ENCODE data around the gene MAP2K1. TPM values are rescaled to one million over a fixed set of nuclear protein-coding genes. Genes with fewer than 3 reads are reported as not detected.
"Not testable (repeated sequence)": the region's sequence is repeated elsewhere in the genome, so short reads cannot be mapped to it uniquely, and the experiment has no call there.

Gene MAP2K1
- total RNA-seq, 1 donor from 2014 or later = 57.7 TPM

DNA sequence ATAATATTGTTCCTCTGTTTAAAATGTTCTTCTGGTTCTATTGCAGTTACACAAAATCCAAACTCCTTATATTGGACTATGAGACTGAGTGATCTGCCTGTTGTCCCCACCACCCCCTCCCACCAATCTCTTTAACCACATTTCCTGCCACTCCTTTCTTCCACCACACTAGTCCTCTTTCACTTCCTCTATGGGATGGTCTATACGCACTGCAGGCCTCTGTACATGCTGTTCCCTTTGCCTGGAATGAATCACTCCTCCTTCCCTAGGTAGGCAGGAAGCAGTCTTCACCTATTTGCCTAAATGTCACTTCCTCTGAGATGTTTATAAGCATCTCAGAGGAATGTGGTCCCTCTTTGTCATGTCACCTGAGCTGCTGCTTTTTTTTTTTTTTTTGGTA lies 4.0 kb downstream of the MAP2K1 start:
- no peak for TF ChIP-seq CTCF (IDR thresholded peaks at IDR 0.05; ENCODE audit: insufficient read depth, low read length, severe bottlenecking)
- peak; percentile 79 for DNase-seq (ENCODE audit: low read depth)
- Histone ChIP-seq H3K4me3 (ENCODE audit: low read depth, low read length) (no peak overlapping the region), H3K27me3 (ENCODE audit: control insufficient read depth, insufficient read depth, low read length) (no peaks in the 10 kb centered on the region), H3K36me3 (ENCODE audit: control insufficient read depth, insufficient read depth, low read length) (peaks cover 3% of the 10 kb centered on the region)
- no peak for FAIRE-seq

DNA sequence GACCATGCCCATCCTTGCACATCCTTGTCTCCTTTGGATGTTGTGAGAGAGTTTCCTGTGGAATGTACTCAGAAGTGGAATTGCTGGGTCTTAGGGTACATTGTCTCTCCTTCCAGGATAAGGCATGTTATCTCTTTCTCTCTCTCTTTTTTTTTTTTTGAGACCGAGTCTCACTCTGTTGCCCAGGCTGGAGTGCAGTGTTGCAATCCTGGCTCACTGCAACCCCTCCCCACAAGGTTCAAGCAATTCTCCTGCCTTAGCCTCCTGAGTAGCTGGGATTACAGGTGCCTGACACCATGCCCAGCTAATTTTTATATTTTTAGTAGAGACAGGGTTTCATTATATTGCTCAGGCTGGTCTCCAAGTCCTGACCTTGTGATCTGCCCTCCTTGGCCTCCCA lies 6.3 kb downstream of the MAP2K1 start:
- H3K4me3 ChIP-seq (ENCODE audit: low read depth, low read length); H3K27me3 ChIP-seq (ENCODE audit: control insufficient read depth, insufficient read depth, low read length); DNase-seq (ENCODE audit: low read depth); H3K36me3 ChIP-seq (ENCODE audit: control insufficient read depth, insufficient read depth, low read length); FAIRE-seq: not testable (repeated sequence)

DNA sequence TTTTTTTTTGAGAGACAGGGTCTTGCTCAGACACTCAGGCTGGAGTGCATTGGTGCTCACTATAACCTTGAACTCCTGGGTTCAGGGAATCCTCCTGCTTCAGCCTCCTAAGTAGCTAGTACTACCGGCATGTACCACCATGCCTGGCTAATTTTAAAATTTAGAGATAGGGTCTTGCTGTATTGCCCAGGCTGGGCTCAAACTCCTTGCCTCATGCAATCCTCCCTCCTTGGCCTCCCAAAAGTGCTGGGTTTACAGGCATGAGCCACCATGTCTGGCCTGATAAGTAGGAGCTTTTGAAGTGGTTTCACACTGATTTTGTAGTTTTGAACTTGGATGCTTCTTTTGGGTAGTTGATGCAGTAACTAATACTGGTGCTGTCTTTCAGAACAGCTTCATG lies 7.8 kb downstream of the MAP2K1 start:
- H3K27me3 ChIP-seq (ENCODE audit: control insufficient read depth, insufficient read depth, low read length) = no peaks in the 10 kb centered on the region
- TF ChIP-seq CTCF (IDR thresholded peaks at IDR 0.05; ENCODE audit: insufficient read depth, low read length, severe bottlenecking) = no peak
- H3K4me3 ChIP-seq (ENCODE audit: low read depth, low read length) = no peak overlapping the region
- H3K36me3 ChIP-seq (ENCODE audit: control insufficient read depth, insufficient read depth, low read length) = peaks cover 5% of the 10 kb centered on the region
- no peak for FAIRE-seq
- DNase-seq (ENCODE audit: low read depth) = no peak

DNA sequence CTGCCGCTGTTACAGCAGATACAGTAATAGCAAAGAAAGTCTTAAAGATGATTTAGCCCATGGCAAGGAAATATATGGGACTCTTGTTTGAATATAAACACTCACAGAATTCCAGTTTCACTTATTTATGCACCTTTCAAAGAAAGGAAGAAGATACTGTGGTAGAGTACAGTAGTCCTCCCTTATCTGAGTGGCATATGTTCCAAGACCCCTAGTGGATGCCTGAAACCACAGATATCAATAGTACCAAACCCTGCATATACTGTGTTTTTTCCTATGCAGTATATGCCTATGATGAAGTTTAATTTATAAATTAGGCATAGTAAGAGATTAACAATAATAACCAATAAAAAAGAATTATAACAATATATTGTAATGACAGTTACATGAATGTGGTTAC lies 8.2 kb downstream of the MAP2K1 start:
- DNase-seq (ENCODE audit: low read depth) = no peak
- no peak overlapping the region for H3K4me3 ChIP-seq (ENCODE audit: low read depth, low read length)
- H3K27me3 ChIP-seq (ENCODE audit: control insufficient read depth, insufficient read depth, low read length) = no peaks in the 10 kb centered on the region
- FAIRE-seq = no peak
- peaks cover 5% of the 10 kb centered on the region for H3K36me3 ChIP-seq (ENCODE audit: control insufficient read depth, insufficient read depth, low read length)
- TF ChIP-seq CTCF (IDR thresholded peaks at IDR 0.05; ENCODE audit: insufficient read depth, low read length, severe bottlenecking) = no peak

GRCh38 chr15:66399276-66399675 lies 12.6 kb downstream of the MAP2K1 start:
- TF ChIP-seq CTCF (IDR thresholded peaks at IDR 0.05; ENCODE audit: insufficient read depth, low read length, severe bottlenecking) = no peak
- peaks cover 3% of the 10 kb centered on the region for H3K36me3 ChIP-seq (ENCODE audit: control insufficient read depth, insufficient read depth, low read length)
- no peaks in the 10 kb centered on the region for H3K27me3 ChIP-seq (ENCODE audit: control insufficient read depth, insufficient read depth, low read length)
- DNase-seq (ENCODE audit: low read depth) (no peak), FAIRE-seq (no peak)
- H3K4me3 ChIP-seq (ENCODE audit: low read depth, low read length) = no peak overlapping the region

DNA sequence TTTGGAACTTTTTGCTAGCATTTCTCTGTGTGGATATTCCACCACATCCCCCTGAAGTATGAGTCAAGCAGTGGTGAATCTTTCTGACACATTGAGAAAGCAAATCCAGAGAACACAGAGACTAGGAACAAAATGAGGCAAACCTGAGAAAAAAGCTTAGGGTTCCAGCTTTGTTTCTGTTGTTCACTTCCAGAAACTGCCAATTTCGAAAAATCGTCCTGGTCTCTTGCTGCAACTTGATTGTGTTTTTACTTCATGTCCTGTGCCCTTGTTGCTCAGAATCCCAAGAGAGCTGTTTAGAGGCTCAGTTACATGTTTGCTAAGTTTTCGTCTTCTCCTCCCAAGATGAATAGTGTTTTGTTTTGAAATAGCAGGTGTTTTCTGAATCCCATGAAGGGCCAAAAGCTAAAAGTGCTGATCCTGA lies 13.7 kb downstream of the MAP2K1 start:
- no peak for FAIRE-seq
- H3K27me3 ChIP-seq (ENCODE audit: control insufficient read depth, insufficient read depth, low read length) = no peaks in the 10 kb centered on the region
- peak; percentile 28 for DNase-seq (ENCODE audit: low read depth)
- no peak overlapping the region for H3K4me3 ChIP-seq (ENCODE audit: low read depth, low read length)
- TF ChIP-seq CTCF (IDR thresholded peaks at IDR 0.05; ENCODE audit: insufficient read depth, low read length, severe bottlenecking) = no peak
- peaks cover 2% of the 10 kb centered on the region for H3K36me3 ChIP-seq (ENCODE audit: control insufficient read depth, insufficient read depth, low read length)
